GM06990 (cell line): Measurements from ENCODE around the gene RAB9B.
A peak's percentile ranks its signal among the peaks of the same experiment; 100 is the strongest.

Source experiments
- DNase-seq: peaks from one replicate; pipeline ENCODE4 v3.0.0-alpha.2; 2011; ENCODE audit not compliant: insufficient read length; ENCODE audit errors: extremely low read depth
- H3K27me3 ChIP-seq: replicated peaks from 2 replicates; pipeline ENCODE4 v1.6.0; 2011; ENCODE audit warnings: low read length; ENCODE audit not compliant: control insufficient read depth, insufficient read depth
- H3K36me3 ChIP-seq: 2 replicates; pipeline ENCODE4 v1.5.1; 2011; ENCODE audit warnings: low read length; ENCODE audit not compliant: control insufficient read depth, insufficient read depth
- H3K4me3 ChIP-seq: replicated peaks from 2 replicates; pipeline ENCODE4 v1.5.1; 2011; ENCODE audit warnings: low read depth, mild to moderate bottlenecking, control low read depth, low read length
- CTCF ChIP-seq: IDR thresholded peaks from 2 replicates; pipeline ENCODE4 v1.5.1; 2011; ENCODE audit warnings: low read length, control low read depth, mild to moderate bottlenecking, inconsistent platforms; ENCODE audit not compliant: insufficient read depth, poor library complexity, severe bottlenecking

The RAB9B gene

DNA sequence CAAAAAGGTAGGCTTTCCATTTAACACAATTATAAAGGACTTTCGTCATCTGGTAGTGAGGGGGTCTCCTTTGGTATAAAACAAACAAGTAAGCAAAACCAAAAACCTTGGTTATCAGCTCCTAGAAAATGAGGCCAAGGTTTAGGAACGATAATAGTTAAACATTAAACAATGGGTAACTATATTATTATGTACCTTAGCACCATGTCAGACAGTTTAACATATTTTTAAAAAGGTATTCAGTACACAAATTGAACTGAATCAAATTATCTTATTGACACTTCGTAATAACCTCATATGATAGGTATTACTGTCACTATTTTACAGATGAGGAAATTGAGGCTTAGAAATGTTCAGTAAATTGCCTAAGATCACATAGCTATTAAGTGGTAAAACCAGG, 32.1 kb upstream of the RAB9B start:
- H3K27me3 ChIP-seq = no peaks in the 10 kb centered on the region
- TF ChIP-seq CTCF = no peak
- no peak overlapping the region for H3K4me3 ChIP-seq
- no peaks in the 10 kb centered on the region for H3K36me3 ChIP-seq
- DNase-seq = no peak

DNA sequence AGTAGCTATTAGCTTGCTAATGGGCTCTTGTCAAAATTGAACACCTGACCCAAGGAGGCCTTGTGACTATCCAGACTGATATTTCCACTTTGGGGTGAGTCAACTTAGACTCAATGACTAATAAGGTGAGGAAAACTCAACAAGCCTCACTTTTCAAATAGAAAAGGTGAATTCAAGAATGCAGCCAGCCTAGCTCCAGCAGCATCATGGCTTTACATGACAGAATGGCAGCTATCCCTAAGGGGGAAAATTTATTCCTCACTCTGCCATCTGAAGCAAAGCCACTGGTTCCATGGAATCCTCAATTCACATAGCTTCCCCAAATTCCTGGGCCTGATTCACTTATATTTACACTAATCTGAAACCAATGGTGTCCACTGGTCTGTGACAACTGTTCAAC, 29.1 kb upstream of the RAB9B start:
- H3K4me3 ChIP-seq = no peak overlapping the region
- no peak for DNase-seq
- no peaks in the 10 kb centered on the region for H3K36me3 ChIP-seq
- no peaks in the 10 kb centered on the region for H3K27me3 ChIP-seq
- TF ChIP-seq CTCF = no peak

GRCh38 chrX:103849558-103849957, 17.5 kb upstream of the RAB9B start:
- no peak for TF ChIP-seq CTCF
- Histone ChIP-seq H3K4me3 (no peak overlapping the region), H3K27me3 (no peaks in the 10 kb centered on the region), H3K36me3 (no peaks in the 10 kb centered on the region)
- DNase-seq = no peak

DNA sequence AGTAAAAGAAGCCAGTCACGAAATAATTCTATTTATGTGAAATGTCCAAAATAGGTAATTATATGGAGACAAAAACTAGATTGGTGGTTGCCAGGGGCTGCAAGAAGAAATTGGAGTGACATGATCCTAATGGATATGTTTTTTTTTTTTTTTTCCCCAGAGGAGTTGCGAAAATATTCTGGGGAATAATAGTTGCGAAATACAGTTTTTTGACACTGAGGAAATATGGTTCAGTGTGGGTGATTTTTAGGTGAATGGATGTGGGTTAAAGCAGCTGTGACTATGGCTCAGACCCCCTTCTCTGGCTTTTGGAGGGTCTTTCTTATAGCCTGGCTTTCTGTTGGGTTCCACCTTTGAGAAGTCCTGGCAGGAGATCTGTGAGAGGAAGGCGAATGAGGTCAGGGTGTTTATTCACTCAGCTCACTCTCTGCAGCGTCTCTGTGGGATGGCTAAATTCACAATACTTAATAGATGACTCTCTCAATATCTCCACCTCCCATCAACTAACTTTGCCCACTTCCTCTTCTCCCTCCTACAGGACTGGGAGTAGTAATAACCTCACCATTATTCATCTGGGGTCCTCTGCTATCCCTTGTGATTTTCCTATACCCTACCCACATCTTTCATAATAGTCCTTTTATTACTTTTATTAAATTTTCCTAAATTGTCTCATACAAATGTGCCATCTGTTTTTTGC, 15.3 kb upstream of the RAB9B start:
- no peak for DNase-seq
- H3K27me3 ChIP-seq = no peaks in the 10 kb centered on the region
- no peaks in the 10 kb centered on the region for H3K36me3 ChIP-seq
- no peak for TF ChIP-seq CTCF
- no peak overlapping the region for H3K4me3 ChIP-seq

GRCh38 chrX:103846386-103846785, 14.3 kb upstream of the RAB9B start:
- no peak for TF ChIP-seq CTCF
- Histone ChIP-seq H3K27me3 (no peaks in the 10 kb centered on the region), H3K36me3 (no peaks in the 10 kb centered on the region), H3K4me3 (no peak overlapping the region)
- no peak for DNase-seq

- H3K27me3 ChIP-seq = no peaks in the 10 kb centered on the region
- no peaks in the 10 kb centered on the region for H3K36me3 ChIP-seq
- no peak overlapping the region for H3K4me3 ChIP-seq
- peak; percentile 70 for TF ChIP-seq CTCF
- DNase-seq = peak; percentile 5
Observed at GRCh38 chrX:103845165-103845653, 13.2 kb upstream of the RAB9B start.
